Measurements from ENCODE around the gene DDX19B. TPM values are rescaled to one million over a fixed set of nuclear protein-coding genes. Genes with fewer than 3 reads are reported as not detected.
A peak's percentile ranks its signal among the peaks of the same experiment; 100 is the strongest.

Gene DDX19B
- total RNA-seq, 1 donor from 2014 or later: 36.4 TPM

DNA sequence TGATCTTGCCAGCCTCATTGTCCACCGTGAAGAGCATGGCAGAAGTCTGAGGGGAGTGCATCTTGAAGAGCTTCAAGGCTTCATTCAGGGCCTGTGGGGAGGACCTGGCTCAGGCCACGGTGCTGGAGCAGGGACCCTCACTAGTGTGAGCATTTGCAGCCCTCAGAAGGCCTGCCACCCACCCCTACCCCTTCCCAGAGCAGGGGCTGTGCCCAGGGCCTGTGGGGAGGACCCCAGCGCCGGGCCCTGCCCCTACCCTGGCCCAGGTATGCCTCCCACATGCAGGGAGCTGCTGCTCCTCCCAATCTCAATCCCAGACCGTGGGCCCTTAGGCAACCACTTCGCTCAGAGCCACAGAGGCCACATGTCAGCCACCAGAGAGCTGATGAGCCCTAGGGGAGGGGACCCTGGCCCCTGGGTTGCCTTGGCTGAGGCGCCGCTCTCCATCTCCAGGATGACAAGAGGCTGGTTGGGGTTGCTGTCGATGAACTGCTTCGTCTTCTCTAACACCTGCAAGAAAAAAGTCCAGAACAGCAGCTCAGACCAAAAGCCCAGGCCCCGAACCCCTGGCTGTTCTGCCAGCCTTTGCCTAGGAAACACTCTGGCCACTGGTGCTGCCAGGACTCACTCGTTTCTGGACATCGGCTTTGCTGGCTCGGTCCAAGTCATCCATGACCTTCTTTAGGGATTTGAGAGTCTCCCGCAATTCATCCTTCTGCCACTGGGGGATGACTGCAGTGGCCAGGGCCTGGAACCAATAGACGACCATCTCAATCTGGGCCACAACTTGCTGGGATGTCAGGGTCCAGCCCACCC lies 45.5 kb upstream of the DDX19B start:
- H3K27ac Mint-ChIP-seq: no peak overlapping the region
- TF ChIP-seq CTCF (IDR thresholded peaks at IDR 0.05; ENCODE audit: unreplicated experiment): peak; percentile 56
- peaks cover 20% of the 10 kb centered on the region for H3K36me3 Mint-ChIP-seq (ENCODE audit: insufficient read depth)
- H3K4me3 Mint-ChIP-seq (ENCODE audit: low read depth): peak overlapping the region; percentile 46
- H3K4me1 Mint-ChIP-seq (ENCODE audit: low read depth): peaks cover 6% of the 10 kb centered on the region
- no peaks in the 10 kb centered on the region for H3K9me3 Mint-ChIP-seq (ENCODE audit: low read depth)
- no peak for DNase-seq (ENCODE audit: low spot score, unreplicated experiment)
- H3K27me3 Mint-ChIP-seq: no peaks in the 10 kb centered on the region

GRCh38 chr16:70254180-70254964 lies 44.6 kb upstream of the DDX19B start:
- DNase-seq (ENCODE audit: low spot score, unreplicated experiment): no peak
- Mint-ChIP-seq H3K4me3 (ENCODE audit: low read depth) (no peak overlapping the region), H3K4me1 (ENCODE audit: low read depth) (peaks cover 5% of the 10 kb centered on the region), H3K9me3 (ENCODE audit: low read depth) (no peaks in the 10 kb centered on the region), H3K27me3 (no peaks in the 10 kb centered on the region), H3K36me3 (ENCODE audit: insufficient read depth) (peaks cover 23% of the 10 kb centered on the region), H3K27ac (no peak overlapping the region)
- no peak for TF ChIP-seq CTCF (IDR thresholded peaks at IDR 0.05; ENCODE audit: unreplicated experiment)

- Mint-ChIP-seq H3K4me1 (ENCODE audit: low read depth) (peaks cover 3% of the 10 kb centered on the region), H3K27me3 (no peaks in the 10 kb centered on the region), H3K36me3 (ENCODE audit: insufficient read depth) (peaks cover 21% of the 10 kb centered on the region), H3K9me3 (ENCODE audit: low read depth) (no peaks in the 10 kb centered on the region), H3K27ac (no peak overlapping the region), H3K4me3 (ENCODE audit: low read depth) (no peak overlapping the region)
- DNase-seq (ENCODE audit: low spot score, unreplicated experiment): no peak
- TF ChIP-seq CTCF (IDR thresholded peaks at IDR 0.05; ENCODE audit: unreplicated experiment): no peak
Observed at GRCh38 chr16:70254965-70255286, 44.1 kb upstream of the DDX19B start.

DNA sequence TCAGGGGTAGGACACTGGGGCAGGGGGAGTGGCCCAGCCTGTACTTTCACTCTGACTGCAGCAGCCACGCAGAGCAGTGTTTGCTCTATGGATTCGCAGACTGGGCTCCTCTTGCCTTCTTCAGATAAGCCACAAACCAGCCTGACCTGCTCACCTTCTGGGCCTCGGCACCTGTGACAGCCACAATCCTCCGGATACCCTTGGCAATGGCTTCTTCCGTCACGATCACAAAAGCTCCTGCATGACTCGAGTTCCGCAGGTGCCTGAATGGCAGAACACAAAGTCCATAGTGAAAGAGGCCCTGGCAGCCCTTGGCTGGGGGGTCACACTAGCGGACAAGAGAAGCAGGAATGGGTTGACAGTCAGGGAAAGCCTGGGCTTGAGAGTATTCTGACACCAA lies 43.4 kb upstream of the DDX19B start:
- Mint-ChIP-seq H3K27ac (no peak overlapping the region), H3K4me3 (ENCODE audit: low read depth) (no peak overlapping the region), H3K9me3 (ENCODE audit: low read depth) (no peaks in the 10 kb centered on the region), H3K27me3 (no peaks in the 10 kb centered on the region), H3K36me3 (ENCODE audit: insufficient read depth) (peaks cover 23% of the 10 kb centered on the region), H3K4me1 (ENCODE audit: low read depth) (no peaks in the 10 kb centered on the region)
- DNase-seq (ENCODE audit: low spot score, unreplicated experiment): no peak
- no peak for TF ChIP-seq CTCF (IDR thresholded peaks at IDR 0.05; ENCODE audit: unreplicated experiment)

DNA sequence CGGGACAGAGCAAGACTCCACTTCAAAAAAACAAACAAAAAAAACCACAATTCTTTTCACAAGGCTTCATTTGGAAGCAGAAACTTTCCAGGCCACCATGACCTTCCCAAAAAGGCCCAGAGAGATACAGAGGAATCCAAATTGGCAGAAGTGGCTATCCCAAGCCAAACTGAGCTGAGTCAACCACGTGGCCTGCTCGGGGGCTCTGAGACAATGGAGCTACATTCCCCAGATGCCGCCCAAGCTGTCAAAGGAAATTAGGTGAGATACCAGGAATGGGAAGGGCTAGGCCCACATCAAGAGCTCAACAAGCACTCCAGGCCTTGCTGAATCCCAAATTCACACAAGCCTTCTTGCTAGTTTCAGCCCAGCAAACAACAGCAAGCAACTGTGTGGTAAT lies 41.6 kb upstream of the DDX19B start:
- Mint-ChIP-seq H3K4me1 (ENCODE audit: low read depth) (no peaks in the 10 kb centered on the region), H3K27me3 (no peaks in the 10 kb centered on the region), H3K27ac (no peak overlapping the region), H3K4me3 (ENCODE audit: low read depth) (no peak overlapping the region), H3K9me3 (ENCODE audit: low read depth) (no peaks in the 10 kb centered on the region), H3K36me3 (ENCODE audit: insufficient read depth) (peaks cover 24% of the 10 kb centered on the region)
- no peak for TF ChIP-seq CTCF (IDR thresholded peaks at IDR 0.05; ENCODE audit: unreplicated experiment)
- DNase-seq (ENCODE audit: low spot score, unreplicated experiment): no peak

Measured in progenitor cell of endocrine pancreas (in vitro differentiated cells).